Parathyroid adenoma (tissue), 2 donors: ENCODE measurements around the gene TCF7L2.
A peak's percentile ranks its signal among the peaks of the same experiment; 100 is the strongest.
"Not testable (repeated sequence)": the region's sequence is repeated elsewhere in the genome, so short reads cannot be mapped to it uniquely, and the experiment has no call there.

Experiments used
- H2AFZ ChIP-seq: fragments of 300-600 bp; sonication (generic); one replicate; pipeline ENCODE4 v1.7.0; 2017; ENCODE audit warnings: antibody characterized with exemption, mild to moderate bottlenecking
- H3K27ac ChIP-seq: fragments of 300-600 bp; sonication (generic); one replicate; pipeline ENCODE4 v1.7.0; 2017
- H3K27me3 ChIP-seq: fragments of 300-600 bp; sonication (generic); one replicate; pipeline ENCODE4 v1.7.0; 2017; ENCODE audit warnings: low read length; ENCODE audit not compliant: control insufficient read depth, insufficient read depth
- H3K36me3 ChIP-seq: fragments of 300-600 bp; sonication (generic); one replicate; pipeline ENCODE4 v1.7.0; 2017; ENCODE audit warnings: low read length; ENCODE audit not compliant: control insufficient read depth, insufficient read depth
- H3K4me1 ChIP-seq: fragments of 300-600 bp; sonication (generic); one replicate; pipeline ENCODE4 v1.7.0; 2017; ENCODE audit warnings: control low read depth
- H3K4me2 ChIP-seq: fragments of 300-600 bp; sonication (generic); one replicate; pipeline ENCODE4 v1.7.0; 2017; ENCODE audit warnings: low read length
- H3K4me3 ChIP-seq: fragments of 300-600 bp; sonication (generic); one replicate; pipeline ENCODE4 v1.7.0; 2017; ENCODE audit warnings: low read depth, low read length
- H3K79me2 ChIP-seq: fragments of 300-600 bp; sonication (generic); one replicate; pipeline ENCODE4 v1.7.0; 2017; ENCODE audit warnings: control low read depth
- H3K9ac ChIP-seq: fragments of 300-600 bp; sonication (generic); one replicate; pipeline ENCODE4 v1.7.0; 2017; ENCODE audit warnings: mild to moderate bottlenecking
- H3K9me3 ChIP-seq: fragments of 300-600 bp; sonication (generic); one replicate; pipeline ENCODE4 v1.7.0; 2017; ENCODE audit warnings: low read length; ENCODE audit not compliant: control insufficient read depth
- CTCF ChIP-seq: fragments of 300-600 bp; sonication (generic); IDR thresholded peaks from one replicate; pipeline ENCODE4 v1.7.0; 2017; ENCODE audit warnings: antibody characterized with exemption, mild to moderate bottlenecking
- donor health status: primary hyperparathyroidism.

TCF7L2 gene

GRCh38 chr10:113061054-113061430 is 111.0 kb downstream of the TCF7L2 start:
- Histone ChIP-seq H3K9ac (no peak overlapping the region), H3K4me2 (no peak overlapping the region), H3K9me3 (no peaks in the 10 kb centered on the region), H3K4me3 (no peak overlapping the region), H3K4me1 (peaks cover 2% of the 10 kb centered on the region), H3K27ac (peak overlapping the region; percentile 42), H2AFZ (no peak overlapping the region), H3K79me2 (peaks cover 34% of the 10 kb centered on the region), H3K36me3 (no peaks in the 10 kb centered on the region), H3K27me3 (no peaks in the 10 kb centered on the region)
- no peak for TF ChIP-seq CTCF

GRCh38 chr10:113061557-113061956 is 111.5 kb downstream of the TCF7L2 start:
- no peaks in the 10 kb centered on the region for H3K9me3 ChIP-seq
- H3K79me2 ChIP-seq, result peaks cover 29% of the 10 kb centered on the region
- no peak overlapping the region for H2AFZ ChIP-seq
- H3K4me1 ChIP-seq, result peaks cover 2% of the 10 kb centered on the region
- no peak overlapping the region for H3K4me3 ChIP-seq
- no peak for TF ChIP-seq CTCF
- no peaks in the 10 kb centered on the region for H3K27me3 ChIP-seq
- H3K36me3 ChIP-seq, result no peaks in the 10 kb centered on the region
- no peak overlapping the region for H3K4me2 ChIP-seq
- H3K27ac ChIP-seq, result no peak overlapping the region
- H3K9ac ChIP-seq, result no peak overlapping the region

- Histone ChIP-seq H3K27ac (no peak overlapping the region), H3K4me1 (peaks cover 2% of the 10 kb centered on the region), H3K9me3 (no peaks in the 10 kb centered on the region), H3K79me2 (peaks cover 15% of the 10 kb centered on the region), H2AFZ (no peak overlapping the region), H3K36me3 (no peaks in the 10 kb centered on the region), H3K4me2 (no peak overlapping the region), H3K27me3 (no peaks in the 10 kb centered on the region), H3K4me3 (no peak overlapping the region), H3K9ac (no peak overlapping the region)
- no peak for TF ChIP-seq CTCF
Observed at GRCh38 chr10:113063043-113063967, 113.3 kb downstream of the TCF7L2 start.

- H3K79me2 ChIP-seq, result peaks cover 10% of the 10 kb centered on the region
- H3K27ac ChIP-seq, result no peak overlapping the region
- no peak overlapping the region for H3K4me2 ChIP-seq
- peaks cover 2% of the 10 kb centered on the region for H3K4me1 ChIP-seq
- H3K36me3 ChIP-seq, result no peaks in the 10 kb centered on the region
- no peaks in the 10 kb centered on the region for H3K27me3 ChIP-seq
- no peak overlapping the region for H3K9ac ChIP-seq
- H3K9me3 ChIP-seq, result no peaks in the 10 kb centered on the region
- H2AFZ ChIP-seq, result no peak overlapping the region
- H3K4me3 ChIP-seq, result no peak overlapping the region
- no peak for TF ChIP-seq CTCF
Observed at GRCh38 chr10:113064039-113064438, 114.0 kb downstream of the TCF7L2 start.

- H3K4me2 ChIP-seq, H2AFZ ChIP-seq, H3K79me2 ChIP-seq, H3K36me3 ChIP-seq, H3K9me3 ChIP-seq, H3K9ac ChIP-seq, H3K27me3 ChIP-seq, H3K4me3 ChIP-seq, H3K4me1 ChIP-seq, H3K27ac ChIP-seq: not testable (repeated sequence)
Observed at GRCh38 chr10:113066120-113066519, 116.1 kb downstream of the TCF7L2 start.
